ENCODE measurements around the gene CDH13.

Gene CDH13

GRCh38 chr16:83714286-83714685, 1087.5 kb downstream of the CDH13 start:
- no peak for DNase-seq

DNA sequence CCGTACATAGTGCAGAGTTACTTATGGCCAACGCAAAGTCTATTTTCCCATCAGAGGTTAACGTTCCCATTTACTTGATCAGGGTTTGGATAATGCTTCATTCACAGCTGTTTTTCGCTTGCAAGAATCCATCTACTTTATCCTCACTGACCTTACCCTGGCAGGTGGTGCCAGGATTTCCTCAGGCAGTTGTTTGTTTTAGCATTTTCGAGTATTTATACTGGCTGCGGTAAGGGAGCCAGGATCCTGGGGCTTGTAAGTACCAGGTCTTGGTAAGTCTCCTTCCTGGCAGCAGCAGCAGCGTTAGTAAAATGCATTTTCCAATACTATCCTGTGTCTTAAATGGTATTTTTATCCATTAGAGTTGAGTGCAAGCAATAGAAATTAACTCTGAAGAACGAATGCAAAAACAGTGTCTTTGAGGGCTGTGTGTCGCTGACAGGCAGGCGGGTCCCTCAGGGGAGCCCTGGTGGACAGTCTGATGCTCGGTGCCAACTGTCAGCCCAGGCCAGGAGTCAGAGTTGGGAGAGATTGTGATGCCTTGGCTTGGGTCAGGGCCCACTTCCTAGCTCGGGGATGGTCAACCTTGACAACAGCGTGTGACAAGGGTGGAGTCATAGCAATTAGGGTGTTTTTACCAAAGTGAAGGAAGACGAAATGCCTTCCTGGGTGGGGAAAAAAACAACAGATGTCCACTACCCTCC, 1088.6 kb downstream of the CDH13 start:
- DNase-seq = no peak

DNA sequence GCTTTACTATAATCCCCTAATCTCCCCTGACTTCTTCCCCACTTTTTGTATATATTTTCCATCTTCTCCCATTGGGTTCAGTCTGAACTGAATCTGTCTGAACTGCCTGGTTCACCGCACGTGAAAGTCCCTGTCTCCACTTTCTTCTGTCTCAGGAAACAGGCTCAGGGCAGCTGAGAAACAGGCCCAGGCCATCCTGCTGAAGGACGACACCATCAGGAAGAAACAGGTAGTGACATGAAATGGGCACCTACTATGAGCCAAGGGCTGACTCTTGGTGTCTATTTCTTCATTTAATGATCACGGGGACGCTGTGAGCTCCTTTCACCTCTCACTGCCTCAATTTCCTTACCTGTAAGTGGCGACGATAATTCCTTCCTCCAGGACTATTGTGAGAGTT, 1090.5 kb downstream of the CDH13 start:
- DNase-seq = no peak

DNA sequence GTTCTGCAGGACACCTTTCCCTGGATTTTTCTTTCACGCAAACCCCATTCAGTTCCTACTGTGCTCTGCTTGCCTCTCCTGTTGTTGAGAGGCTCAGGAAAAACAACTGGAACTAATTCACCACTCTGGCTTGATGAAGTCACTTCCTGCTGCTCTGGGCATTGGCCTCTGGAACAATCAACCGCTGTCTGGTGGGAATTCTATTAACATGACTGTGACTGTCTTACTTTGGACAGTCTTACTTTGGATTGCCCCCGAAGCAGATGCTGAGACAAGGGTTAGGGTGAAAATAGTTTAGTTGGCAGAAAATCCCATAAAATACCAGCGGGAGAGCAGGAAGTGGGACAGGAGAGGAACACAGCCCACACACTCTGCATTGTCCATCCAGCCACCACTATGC, 1091.0 kb downstream of the CDH13 start:
- DNase-seq = no peak

- no peak for DNase-seq
Measured at GRCh38 chr16:83720213-83720612, 1093.4 kb downstream of the CDH13 start.

DNA sequence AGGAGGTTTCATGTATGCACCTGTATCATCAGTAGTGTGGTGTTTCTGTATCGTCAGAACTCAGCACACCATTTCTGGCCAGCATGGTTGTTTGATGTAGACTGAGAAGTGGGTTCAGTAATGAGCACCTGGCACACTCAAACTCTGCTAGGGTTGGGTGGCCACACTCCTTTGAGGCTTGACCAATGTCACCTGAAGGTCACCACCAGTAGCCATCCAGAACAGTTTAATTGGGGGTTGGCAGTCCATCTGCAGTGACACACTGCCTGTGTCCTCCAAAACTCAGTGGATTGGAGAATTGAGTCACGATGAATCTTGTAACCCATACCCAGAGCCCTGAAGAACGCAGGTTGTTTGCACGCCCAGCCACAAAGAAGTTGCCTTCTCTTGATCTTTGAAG, 1094.2 kb downstream of the CDH13 start:
- no peak for DNase-seq

DNA sequence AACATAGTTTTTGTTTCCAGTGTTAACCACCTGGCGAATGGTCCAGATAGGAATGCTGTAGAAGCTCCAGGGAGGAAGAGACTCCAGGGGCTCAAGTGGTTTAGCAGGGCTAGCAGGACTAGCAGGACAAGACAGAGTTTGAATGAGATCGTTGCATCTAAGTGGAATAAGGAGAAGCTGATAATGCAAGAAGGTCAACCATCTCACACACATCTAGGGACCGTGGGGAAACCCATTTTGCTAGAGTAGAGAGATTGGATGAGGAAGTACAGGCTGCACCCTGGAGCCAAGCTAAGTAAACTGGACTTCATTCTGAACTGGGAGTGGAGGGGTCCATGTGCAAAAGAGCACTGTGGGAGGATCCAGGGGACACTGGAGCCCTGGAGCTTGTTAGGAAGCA, 1094.9 kb downstream of the CDH13 start:
- DNase-seq = no peak

- DNase-seq = no peak
Measured at GRCh38 chr16:83722456-83723183, 1095.9 kb downstream of the CDH13 start.

DNA sequence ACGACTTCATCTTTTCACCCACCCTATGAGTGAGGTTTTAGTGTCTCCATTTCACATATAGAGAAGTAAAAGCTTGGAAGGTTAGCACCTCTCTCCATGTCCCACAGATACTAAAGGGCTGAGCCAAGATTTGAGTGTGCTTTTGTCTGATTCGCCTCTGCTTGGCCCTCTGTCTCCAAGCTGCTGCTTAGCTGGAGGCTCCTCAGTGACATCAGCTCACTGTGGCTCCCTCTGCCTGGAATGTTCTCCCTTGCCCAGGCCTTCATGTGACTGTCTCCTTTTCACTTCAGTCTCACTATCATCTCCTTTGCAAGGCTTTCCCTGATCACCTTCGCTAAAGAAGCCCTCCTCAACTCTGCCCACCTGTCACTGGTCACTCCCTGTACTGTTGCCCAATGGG, 1096.5 kb downstream of the CDH13 start:
- no peak for DNase-seq

DNA sequence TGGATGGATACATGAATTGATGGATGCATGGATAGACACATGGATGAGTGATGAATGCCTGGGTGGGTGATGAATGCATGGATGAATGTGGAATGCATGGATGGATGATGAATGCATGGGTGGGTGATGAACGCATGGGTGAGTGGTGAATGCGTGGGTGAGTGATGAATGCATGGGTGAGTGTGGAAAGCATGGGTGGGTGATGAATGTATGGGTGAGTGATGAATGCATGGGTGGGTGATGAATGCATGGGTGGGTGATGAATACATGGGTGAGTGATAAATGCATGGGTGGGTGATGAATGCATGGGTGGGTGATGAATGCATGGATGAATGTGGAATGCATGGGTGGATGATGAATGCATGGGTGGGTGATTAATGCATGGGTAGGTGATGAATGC, 1097.1 kb downstream of the CDH13 start:
- DNase-seq = no peak

DNA sequence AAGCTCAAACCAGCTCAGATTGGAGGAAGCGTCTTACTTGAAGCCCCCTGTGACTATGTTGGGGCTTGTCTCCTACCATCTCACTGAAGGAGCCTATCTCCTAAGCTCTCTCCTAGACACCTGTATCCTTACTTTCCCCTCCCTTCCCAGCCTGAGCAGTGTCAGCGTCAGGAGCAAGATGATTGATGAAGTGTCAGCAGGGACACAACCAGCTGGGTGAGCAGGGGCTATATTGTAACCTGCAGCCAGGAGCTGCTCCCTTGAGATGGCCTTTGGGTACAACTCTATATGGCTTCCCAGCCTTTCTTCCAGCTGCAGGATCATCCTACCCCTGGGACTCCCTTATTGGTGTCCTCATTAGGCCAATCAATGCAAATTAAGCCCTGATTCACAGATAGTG, 1097.8 kb downstream of the CDH13 start:
- no peak for DNase-seq

DNA sequence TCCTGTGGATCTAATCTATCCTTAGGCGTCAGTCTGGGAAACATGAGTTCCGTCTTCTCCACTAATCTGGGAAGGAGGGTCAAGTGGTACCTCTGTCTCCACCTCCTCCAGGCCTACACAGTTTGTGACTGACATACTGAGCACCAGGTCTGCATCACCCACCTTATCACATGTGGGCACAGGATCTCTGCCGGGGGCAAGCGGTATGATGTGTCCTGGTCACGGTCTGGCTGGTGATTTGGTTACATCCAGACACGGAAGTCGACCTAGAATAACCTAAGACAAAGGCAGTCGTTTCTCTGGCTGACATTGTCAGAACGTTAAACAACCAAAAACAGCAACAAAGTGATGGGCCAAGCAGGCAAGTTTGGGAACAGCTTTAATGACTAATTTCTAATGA, 1098.5 kb downstream of the CDH13 start:
- no peak for DNase-seq

GRCh38 chr16:83727018-83727417, 1100.2 kb downstream of the CDH13 start:
- DNase-seq = no peak

- no peak for DNase-seq
Measured at GRCh38 chr16:83727751-83728352, 1101.1 kb downstream of the CDH13 start.

DNA sequence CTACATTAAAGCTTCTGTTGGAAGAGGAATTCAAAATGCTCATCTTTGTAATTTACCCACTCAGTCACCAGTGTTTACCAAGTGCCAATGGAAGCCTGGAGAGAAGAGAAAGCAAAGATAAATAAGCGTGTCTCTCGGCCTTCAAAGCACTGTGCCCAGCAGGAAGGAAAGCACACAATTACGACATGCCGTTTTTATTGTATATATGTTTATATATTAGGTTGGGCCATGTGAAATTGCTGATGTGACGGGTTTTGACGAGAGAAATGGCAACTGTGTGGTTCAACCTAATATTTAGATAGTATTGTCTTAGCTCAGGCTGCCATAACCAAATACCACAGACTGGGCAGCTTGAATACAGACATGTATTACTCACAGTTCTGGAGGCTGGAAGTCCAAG, 1101.7 kb downstream of the CDH13 start:
- DNase-seq = no peak

DNA sequence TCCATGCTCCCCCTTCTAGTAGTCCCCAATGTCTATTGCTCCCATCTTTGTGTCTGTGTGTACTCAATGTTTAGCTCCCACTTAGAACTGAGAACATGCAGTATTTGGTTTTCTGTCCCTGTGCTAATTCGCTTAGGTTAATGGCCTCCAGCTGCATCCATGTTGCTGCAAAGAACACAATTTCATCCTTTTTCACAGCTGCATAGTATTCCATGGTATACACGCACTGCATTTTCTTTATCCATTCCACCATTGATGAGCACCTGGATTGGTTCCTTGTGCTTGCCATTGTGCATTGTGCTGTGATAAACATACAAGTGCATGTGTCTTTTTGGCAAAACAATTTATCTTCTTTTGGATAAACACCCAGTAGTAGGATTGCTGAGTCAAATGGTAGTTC, 1104.0 kb downstream of the CDH13 start:
- no peak for DNase-seq

DNA sequence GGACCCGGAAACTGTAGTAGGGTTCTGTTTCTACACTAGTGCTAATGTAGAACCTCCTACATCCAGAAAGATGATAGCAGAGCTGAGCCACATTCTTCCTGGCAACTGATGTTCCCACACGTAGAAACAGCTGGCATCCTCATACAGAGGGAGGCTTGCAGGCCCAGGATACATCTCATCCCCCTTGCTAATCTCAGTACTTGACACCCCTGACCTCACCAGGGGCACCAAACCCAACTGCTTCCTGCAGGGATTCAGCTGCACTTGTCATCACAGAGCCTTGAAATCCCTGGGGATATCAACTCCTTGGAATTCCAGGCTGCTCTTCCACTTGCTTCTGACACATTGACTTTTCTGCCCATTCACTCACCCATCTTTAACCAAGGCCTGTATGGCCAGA, 1105.8 kb downstream of the CDH13 start:
- DNase-seq = no peak

- no peak for DNase-seq
Measured at GRCh38 chr16:83733301-83733700, 1106.5 kb downstream of the CDH13 start.

DNA sequence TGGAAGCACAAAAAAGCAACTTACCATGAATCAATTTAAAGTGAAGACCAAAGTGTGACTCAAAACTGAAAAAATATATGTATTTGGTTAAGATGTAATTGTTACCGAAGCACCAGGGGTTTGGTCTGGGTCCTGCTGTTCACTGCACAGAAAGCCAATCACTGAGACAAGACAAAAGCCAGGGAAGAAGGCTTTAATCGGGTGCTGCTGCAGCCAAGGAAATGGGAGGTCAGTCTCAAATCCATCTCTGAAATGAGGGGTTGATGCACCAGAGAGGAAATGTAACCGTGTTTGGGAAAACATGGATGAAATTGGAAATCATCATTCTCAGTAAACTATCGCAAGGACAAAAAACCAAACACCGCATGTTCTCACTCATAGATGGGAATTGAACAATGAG, 1107.4 kb downstream of the CDH13 start:
- DNase-seq = no peak

DNA sequence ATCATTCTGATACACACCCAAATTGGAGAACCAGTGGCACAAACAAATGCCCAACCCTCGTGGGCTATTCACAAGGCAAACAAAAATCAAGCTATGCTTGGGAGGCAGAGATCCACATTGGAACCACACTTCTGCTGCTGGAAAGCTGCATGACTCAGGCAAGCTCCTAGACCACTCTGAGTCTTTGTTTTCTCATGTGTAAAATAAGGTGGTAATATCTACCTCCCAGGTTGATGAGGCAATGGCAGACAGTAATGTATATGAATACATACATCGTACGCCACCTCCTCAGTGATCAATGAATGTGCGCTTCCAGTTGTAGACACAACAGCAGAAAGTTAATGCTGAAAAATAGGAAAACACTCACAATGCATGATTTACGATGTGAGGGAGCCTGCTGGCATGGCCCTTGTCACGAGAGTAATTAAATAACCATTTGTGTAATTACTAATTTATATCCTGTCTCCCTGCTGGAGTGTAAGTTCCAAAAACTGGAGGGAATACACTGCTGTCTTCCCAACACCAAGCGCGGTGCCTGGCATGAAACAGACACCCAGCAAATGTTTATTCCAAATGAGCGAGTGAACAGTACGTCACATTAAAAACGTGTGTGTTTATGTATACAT, 1111.1 kb downstream of the CDH13 start:
- DNase-seq = no peak

- no peak for DNase-seq
Measured at GRCh38 chr16:83738923-83739503, 1112.2 kb downstream of the CDH13 start.

GRCh38 chr16:83742124-83742899, 1115.5 kb downstream of the CDH13 start:
- DNase-seq = no peak

DNA sequence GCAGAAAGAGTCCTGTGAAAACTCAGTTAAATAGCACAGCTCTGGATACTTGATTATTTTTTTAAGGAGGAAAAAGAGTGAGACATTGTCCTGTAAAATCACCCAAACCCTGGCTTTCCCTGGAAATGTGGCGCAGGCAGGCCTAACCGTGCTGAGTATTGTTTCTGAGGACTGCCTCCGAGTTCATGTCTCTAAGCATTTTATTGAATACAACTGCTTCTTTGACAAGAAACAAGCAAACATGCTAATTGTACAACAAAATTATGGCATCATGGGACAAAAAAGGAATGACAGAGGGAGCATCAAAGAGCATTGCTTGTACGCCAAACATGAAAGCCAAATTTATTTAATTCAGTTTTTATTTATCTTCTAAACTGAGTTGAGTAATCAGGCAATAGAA, 1116.5 kb downstream of the CDH13 start:
- no peak for DNase-seq
